ENCODE measurements around the gene EHD2.

EHD2 gene

GRCh38 chr19:47691090-47691489, 22.1 kb upstream of the EHD2 start:
- DNase-seq (ENCODE audit: low read depth) = no peak

- DNase-seq (ENCODE audit: low read depth) = no peak
Measured at GRCh38 chr19:47691782-47692181, 21.4 kb upstream of the EHD2 start.

DNA sequence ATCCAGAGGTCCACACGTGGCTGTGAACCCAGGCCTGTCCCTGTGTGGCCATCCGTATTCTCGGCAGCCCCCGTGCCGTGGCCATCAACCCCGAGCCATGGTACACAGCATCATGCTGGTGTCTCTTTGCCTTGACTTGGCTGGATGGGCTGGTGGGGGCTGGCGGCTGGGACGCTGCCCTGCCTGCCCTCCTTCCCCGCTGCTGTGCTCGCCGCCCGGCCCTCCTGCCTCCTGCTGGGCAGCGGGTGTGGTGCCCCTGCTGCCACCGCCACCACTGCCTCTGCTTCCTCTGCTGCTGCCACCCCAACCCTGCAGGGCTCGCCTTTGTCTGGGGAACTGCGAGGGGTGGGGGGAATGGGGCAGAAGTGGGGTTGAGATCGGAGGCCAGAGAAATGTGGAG, 19.7 kb upstream of the EHD2 start:
- DNase-seq (ENCODE audit: low read depth) = no peak

GRCh38 chr19:47693903-47694302, 19.3 kb upstream of the EHD2 start:
- DNase-seq (ENCODE audit: low read depth) = no peak

DNA sequence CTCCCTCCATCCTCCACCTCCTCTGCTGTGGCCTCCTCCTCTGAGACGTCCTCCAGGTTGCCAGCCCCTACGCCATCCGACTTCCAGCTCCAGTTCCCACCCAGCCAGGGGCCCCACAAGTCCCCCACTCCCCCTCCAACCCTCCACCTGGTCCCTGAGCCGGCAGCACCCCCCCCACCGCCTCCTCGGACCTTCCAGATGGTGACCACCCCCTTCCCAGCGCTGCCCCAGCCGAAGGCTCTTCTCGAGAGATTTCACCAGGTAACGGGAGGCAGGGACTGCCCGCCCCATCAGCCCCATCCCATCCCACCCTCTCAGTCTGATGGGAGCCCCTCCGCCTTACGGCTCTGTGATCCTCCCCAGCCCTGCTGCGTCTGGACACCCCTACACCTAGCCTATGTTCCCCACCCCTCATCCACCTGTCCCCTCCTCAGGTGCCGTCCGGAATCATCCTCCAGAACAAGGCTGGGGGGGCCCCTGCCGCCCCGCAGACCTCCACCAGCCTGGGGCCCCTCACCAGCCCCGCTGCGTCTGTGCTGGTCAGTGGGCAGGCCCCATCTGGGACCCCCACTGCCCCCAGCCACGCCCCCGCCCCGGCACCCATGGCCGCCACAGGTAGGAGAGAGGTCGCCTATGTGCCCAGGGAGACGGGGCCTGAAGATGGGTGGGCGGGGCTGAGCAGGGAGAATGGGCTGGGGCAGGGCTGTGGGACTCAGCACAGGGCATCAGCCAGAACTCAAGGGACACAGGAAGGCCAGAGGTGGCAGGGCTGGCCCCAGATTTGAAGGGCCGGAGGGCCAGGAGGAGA, 18.6 kb upstream of the EHD2 start:
- no peak for DNase-seq (ENCODE audit: low read depth)

- no peak for DNase-seq (ENCODE audit: low read depth)
Measured at GRCh38 chr19:47695533-47696262, 17.5 kb upstream of the EHD2 start.

DNA sequence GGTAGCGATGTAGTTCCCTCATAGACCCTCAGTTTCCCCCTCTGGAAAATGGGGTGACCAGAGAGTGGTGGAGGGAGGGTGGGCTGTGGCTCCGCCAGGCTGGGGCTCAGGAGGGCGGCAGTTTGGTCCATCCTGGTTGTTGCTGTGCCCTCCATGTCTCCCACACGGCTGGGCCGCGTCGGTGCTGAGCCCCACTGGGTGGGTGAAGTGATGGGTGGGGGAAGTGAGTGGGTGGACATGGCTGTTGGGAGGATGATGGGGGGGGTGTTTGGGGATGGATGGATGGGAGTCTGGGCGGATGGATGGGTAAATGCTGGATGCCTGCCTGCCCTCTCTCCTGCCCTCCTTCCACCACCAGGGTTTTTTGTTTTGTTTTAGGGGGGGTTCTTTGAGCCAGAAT, 16.6 kb upstream of the EHD2 start:
- no peak for DNase-seq (ENCODE audit: low read depth)

GRCh38 chr19:47697863-47698609, 15.2 kb upstream of the EHD2 start:
- peak; percentile 80 for DNase-seq (ENCODE audit: low read depth)

DNA sequence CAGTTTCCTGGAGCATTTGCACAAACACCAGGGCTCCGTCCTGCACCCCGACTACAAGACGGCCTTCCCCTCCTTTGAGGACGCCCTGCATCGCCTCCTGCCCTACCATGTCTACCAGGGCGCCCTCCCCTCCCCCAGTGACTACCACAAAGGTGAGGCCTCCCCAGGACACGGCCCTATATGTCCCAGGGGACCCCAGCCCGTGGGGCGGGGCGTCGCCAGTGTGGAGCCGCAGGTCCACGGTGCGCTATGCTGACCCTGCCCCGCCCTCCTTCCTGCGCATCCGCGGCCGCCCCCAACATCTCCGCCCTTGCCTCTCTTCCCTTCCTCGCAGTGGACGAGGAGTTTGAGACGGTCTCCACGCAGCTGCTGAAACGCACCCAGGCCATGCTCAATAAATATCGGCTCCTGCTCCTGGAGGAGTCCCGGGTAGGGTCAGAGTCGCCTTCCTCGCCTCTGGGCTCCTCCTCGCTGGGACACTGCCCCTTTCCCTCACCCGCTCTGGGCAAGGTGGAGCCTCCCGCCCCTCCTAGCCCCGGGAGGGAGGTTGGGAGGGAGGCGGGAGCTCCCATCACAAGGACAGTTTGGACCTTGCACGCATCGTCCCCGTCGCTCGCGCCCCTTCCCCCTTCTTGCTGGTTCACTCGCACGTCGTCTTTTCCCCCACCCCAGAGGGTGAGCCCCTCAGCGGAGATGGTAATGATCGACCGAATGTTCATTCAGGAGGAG, 14.4 kb upstream of the EHD2 start:
- DNase-seq (ENCODE audit: low read depth) = no peak

DNA sequence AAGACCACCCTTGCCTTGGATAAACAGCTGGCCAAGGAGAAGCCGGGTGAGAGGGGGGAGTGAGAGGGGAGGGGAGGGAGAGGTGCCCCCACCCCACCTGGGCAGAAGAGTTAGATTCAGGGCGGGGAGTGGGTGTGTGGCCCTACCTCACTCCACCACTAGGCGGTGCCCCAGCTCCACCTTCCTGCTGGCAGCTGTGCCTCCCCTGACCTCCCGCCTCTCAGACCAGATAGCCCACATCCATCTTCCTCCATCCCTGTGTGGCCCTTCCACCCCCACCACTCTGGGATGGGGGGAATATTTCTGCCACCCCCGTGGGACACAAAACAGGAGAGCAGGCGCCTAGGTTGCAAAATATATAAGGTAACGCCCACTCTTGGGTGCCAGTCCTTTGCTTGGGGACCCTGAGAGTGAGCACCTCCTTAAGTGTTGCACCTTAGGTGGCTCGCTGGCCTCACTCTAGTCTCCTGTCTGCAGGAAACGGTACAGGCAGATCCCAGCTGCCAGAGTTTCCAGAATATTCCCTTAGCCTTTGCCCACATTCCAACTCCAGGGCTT, 13.8 kb upstream of the EHD2 start:
- DNase-seq (ENCODE audit: low read depth) = peak; percentile 26

GRCh38 chr19:47700934-47701716, 12.1 kb upstream of the EHD2 start:
- DNase-seq (ENCODE audit: low read depth) = no peak

DNA sequence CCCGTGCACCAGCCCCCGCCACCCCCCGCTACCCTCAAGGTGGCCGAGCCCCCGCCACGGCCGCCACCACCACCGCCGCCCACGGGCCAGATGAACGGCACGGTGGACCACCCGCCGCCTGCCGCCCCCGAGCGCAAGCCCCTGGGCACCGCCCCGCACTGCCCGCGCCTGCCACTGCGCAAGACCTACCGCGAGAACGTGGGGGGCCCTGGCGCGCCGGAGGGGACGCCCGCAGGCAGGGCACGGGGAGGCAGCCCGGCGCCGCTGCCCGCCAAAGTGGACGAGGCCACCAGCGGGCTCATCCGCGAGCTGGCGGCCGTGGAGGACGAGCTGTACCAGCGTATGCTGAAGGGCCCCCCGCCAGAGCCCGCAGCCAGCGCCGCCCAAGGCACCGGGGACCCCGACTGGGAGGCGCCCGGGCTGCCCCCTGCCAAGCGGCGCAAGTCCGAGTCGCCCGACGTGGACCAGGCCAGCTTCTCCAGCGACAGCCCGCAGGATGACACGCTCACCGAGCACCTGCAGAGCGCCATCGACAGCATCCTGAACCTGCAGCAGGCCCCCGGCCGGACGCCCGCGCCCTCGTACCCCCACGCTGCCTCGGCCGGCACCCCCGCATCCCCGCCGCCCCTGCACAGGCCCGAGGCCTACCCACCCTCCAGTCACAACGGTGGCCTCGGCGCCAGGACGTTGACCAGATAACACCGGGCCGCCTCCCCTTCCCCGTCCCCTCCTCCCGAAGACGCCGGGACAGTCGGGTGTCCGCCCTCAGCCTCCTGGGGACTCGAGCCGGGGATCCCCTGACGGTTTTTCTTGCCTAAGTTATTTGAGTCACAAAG, 11.3 kb upstream of the EHD2 start:
- no peak for DNase-seq (ENCODE audit: low read depth)

DNA sequence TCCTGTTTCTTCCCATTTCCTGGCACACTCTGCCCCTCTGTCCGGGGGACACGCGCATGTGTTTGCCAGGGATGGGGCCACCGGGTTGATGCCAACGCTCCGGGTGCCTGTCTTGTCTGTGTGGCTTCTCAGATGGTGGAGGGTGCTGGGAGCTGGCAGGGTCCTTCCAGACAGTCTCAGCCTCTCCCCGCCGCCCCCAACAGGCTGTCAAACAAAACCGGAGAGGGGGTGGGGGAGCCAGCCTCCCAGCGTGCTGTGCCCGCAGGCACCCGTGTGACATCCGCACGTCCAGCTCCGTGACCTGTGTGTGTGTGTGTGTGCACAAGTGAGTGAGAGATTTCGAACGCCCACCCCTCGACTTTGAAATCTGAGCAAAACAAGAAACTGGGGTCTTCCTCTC, 10.6 kb upstream of the EHD2 start:
- no peak for DNase-seq (ENCODE audit: low read depth)

DNA sequence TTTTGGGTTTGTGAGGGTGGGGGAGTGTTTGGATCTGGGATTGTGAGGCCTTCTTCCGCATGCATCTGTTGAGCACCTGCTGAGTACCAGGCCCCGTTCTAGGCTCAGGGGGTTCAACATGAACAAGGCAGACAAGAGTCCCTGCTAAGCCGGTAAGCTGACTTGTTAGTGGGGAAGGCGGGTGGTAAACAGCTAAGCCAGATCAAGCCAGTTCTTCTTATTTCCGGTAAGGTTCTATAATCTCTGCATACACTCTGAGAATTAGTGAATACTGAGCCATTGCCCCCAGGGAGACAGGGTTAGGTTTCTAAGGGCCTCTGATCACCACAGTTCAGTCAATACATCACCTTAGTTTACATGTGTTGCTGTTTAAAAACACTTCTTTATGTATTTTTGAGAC, 9.9 kb upstream of the EHD2 start:
- peak; percentile 39 for DNase-seq (ENCODE audit: low read depth)

DNA sequence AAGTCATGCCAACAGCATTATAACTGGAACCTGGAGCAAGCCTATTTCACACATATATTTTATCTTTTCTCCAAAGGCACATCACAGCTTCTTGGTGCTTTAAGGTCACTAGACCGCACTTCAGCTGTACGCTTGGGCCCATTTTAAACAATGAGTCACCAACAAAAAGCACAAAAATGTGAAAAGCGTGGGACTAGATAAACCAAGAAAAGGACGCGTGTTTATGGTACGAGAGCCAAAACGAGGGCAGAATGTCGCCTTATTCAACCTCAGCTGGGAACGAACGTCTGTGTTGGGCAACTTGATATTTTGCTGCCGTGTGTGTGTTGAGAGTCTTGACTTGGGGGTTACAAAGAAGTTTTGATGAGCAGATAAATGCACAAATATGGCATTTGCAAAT, 9.2 kb upstream of the EHD2 start:
- peak; percentile 98 for DNase-seq (ENCODE audit: low read depth)

DNA sequence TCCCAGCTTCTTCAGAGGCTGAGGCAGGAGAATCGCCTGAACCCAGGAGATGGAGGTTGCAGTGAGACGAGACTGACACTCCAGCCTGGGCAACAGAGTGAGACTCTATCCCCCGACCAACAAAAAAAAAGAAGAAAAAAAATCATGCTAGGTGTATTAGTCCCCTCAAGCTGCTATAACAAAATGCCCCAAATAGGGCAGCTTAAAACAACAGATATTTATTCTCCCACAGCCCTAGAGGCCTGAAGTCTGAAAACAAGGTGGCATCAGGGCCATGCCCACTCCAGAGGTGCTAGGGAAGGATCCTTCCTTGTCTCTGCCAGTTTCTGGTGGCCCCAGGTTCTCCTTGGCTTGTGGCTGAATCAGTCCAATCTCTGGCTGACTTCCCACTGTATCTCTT, 8.6 kb upstream of the EHD2 start:
- no peak for DNase-seq (ENCODE audit: low read depth)

- peak; percentile 75 for DNase-seq (ENCODE audit: low read depth)
Measured at GRCh38 chr19:47707135-47707925, 5.9 kb upstream of the EHD2 start.

DNA sequence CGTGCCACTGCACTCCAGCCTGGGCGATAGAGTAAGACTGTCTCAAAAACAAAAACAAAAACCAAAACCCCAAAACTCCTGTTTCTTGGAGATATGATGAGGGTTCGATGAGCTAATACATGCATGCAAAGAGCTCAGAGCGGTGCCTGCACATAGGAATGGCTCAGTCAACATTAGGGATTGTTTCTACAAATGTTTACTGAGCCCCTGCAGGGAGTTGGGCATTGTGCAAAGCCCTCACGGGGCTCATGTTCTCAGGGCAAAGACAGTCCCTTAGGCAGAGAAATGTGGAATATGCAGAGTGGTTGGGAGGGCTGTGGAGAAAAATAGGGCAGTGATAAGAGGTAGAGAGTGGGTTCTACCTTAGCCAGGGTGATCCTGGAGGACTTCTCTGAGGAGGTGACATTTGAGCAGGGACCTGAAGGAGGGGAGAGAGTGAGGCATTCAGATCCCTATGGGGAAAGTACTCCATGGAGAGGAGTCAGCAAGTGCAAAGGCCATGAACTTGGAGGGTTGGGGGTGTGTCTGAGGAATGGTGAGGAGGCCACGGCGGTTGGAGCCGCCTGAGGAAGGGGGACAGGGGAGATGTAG, 1.5 kb upstream of the EHD2 start:
- no peak for DNase-seq (ENCODE audit: low read depth)

DNA sequence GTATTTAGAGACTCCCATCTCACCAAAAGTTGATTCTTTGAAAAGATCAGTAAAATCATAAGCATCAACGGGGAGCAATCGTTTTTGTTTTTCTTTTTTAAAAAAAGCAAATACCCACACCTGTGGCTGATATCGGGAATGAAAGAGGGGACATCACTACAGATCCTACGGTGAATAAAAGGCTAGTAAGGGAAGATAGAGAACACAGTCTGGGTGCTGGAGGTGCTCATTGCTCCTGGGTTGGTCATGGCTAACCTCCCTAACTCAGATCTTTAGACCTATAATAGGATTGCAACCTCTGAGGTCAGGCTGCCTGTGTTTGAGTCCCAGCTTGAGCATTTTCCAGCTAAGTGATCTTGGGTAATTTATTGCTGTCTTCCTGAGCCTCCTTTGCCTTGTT, 1.1 kb downstream of the EHD2 start:
- DNase-seq (ENCODE audit: low read depth) = no peak

All from iris pigment epithelial cell (primary cell).